Measurements from ENCODE around the gene MYO1E.
"Not testable (repeated sequence)": the region's sequence is repeated elsewhere in the genome, so short reads cannot be mapped to it uniquely, and the experiment has no call there.

MYO1E gene

GRCh38 chr15:59410391-59410896 lies 37.8 kb upstream of the MYO1E start:
- no peak for TF ChIP-seq CTCF (IDR thresholded peaks at IDR 0.05; ENCODE audit: low read depth, low read length, missing control alignments)
- no peak overlapping the region for H3K4me3 ChIP-seq (replicated peaks; ENCODE audit: low read depth, low read length)
- no peak for DNase-seq (ENCODE audit: extremely low read depth, low read depth)

GRCh38 chr15:59407946-59408345 lies 35.3 kb upstream of the MYO1E start:
- no peak overlapping the region for H3K4me3 ChIP-seq (replicated peaks; ENCODE audit: low read depth, low read length)
- TF ChIP-seq CTCF (IDR thresholded peaks at IDR 0.05; ENCODE audit: low read depth, low read length, missing control alignments): no peak
- no peak for DNase-seq (ENCODE audit: extremely low read depth, low read depth)

GRCh38 chr15:59406446-59406845 lies 33.8 kb upstream of the MYO1E start:
- H3K4me3 ChIP-seq (replicated peaks; ENCODE audit: low read depth, low read length): no peak overlapping the region
- no peak for TF ChIP-seq CTCF (IDR thresholded peaks at IDR 0.05; ENCODE audit: low read depth, low read length, missing control alignments)
- DNase-seq (ENCODE audit: extremely low read depth, low read depth): no peak

GRCh38 chr15:59405079-59405478 lies 32.4 kb upstream of the MYO1E start:
- TF ChIP-seq CTCF (IDR thresholded peaks at IDR 0.05; ENCODE audit: low read depth, low read length, missing control alignments): no peak
- DNase-seq (ENCODE audit: extremely low read depth, low read depth): no peak
- no peak overlapping the region for H3K4me3 ChIP-seq (replicated peaks; ENCODE audit: low read depth, low read length)

- no peak for TF ChIP-seq CTCF (IDR thresholded peaks at IDR 0.05; ENCODE audit: low read depth, low read length, missing control alignments)
- DNase-seq (ENCODE audit: extremely low read depth, low read depth): no peak
- H3K4me3 ChIP-seq (replicated peaks; ENCODE audit: low read depth, low read length): no peak overlapping the region
These were observed 29.3 kb upstream of the MYO1E start for GRCh38 chr15:59401824-59402569.

- H3K4me3 ChIP-seq (replicated peaks; ENCODE audit: low read depth, low read length); DNase-seq (ENCODE audit: extremely low read depth, low read depth): not testable (repeated sequence)
These were observed 28.6 kb upstream of the MYO1E start for GRCh38 chr15:59401051-59401823.

GRCh38 chr15:59400103-59400813 lies 27.6 kb upstream of the MYO1E start:
- TF ChIP-seq CTCF (IDR thresholded peaks at IDR 0.05; ENCODE audit: low read depth, low read length, missing control alignments): no peak

More at GRCh38 chr15:59400103-59400813, 27.6 kb upstream of the MYO1E start:
- DNase-seq (ENCODE audit: extremely low read depth, low read depth): no peak
- H3K4me3 ChIP-seq (replicated peaks; ENCODE audit: low read depth, low read length): no peak overlapping the region
